Esophagus squamous epithelium (tissue), 5 donors: Measurements from ENCODE around the gene HSPA2. TPM values are rescaled to one million over a fixed set of nuclear protein-coding genes. Genes with fewer than 3 reads are reported as not detected.

ENCODE experiments used
- DNase-seq: peaks from one replicate; lab custom pipeline; 2025; lab: John Stamatoyannopoulos, UW
- H3K27ac ChIP-seq, 4 donors: fragments of 200-600 bp; sonication (generic); one replicate each; pipeline ENCODE4 v1.5.1; 2016 to 2019; ENCODE audit warnings: mild to moderate bottlenecking in 1 of 4
- H3K27me3 ChIP-seq, 4 donors: fragments of 200-600 bp; sonication (generic); 1 replicate in 3 of 4; 2 replicates in 1 of 4; pipeline versions ENCODE4 v1.5.1 to v1.6.0; 2017 to 2021; ENCODE audit warnings: antibody characterized with exemption in 1 of 4
- H3K36me3 ChIP-seq, 3 donors: fragments of 200-600 bp; sonication (generic); one replicate each; pipeline ENCODE4 v1.5.1; 2016 to 2019
- H3K4me1 ChIP-seq, 3 donors: fragments of 200-600 bp; sonication (generic); one replicate each; pipeline ENCODE4 v1.5.1; 2017 to 2019
- H3K4me3 ChIP-seq, 4 donors: fragments of 200-600 bp; sonication (generic); 1 replicate in 3 of 4; 2 replicates in 1 of 4; pipeline ENCODE4 v1.5.1; 2016 to 2019; ENCODE audit warnings: mild to moderate bottlenecking in 2 of 4, moderate library complexity in 1 of 4
- H3K9me3 ChIP-seq, 3 donors: fragments of 200-600 bp; sonication (generic); one replicate each; pipeline ENCODE4 v1.5.1; 2016 to 2019
- POLR2A ChIP-seq, 4 donors: fragments of 450-650 bp; IDR thresholded peaks; one replicate each; pipeline ENCODE4 v1.6.1; 2017; ENCODE audit warnings: antibody characterized with exemption in 4 of 4, mild to moderate bottlenecking in 4 of 4, moderate library complexity in 3 of 4
- WGBS, 2 donors: methylation state at CpG; one replicate each; pipeline ENCODE4 v1.1.5; 2018; 5-methylcytosine and 5-hydroxymethylcytosine counted together
- intact Hi-C: fragments of 100-400 bp; cut with DNase I; formaldehyde crosslinking; loops from one replicate; pipeline ENCODE4 v1.15.0; 2022
- total RNA-seq, 4 donors: library from RNA; depleted of rRNA; stranded (reverse); fragments of >200 nt; gene quantifications; one replicate each; pipeline ENCODE4 v1.1.0, GENCODE V29; 2016
- TF ChIP-seq, protein P1 (sequence below), 6 experiments: fragments of 450-650 bp in 4 of 6; fragments of 200-600 bp in 2 of 6; sonication (generic) in 2 of 6; IDR thresholded peaks; one replicate each; pipeline ENCODE4 v1.5.1; 2016 to 2019; ENCODE audit warnings: antibody characterized with exemption in 6 of 6, mild to moderate bottlenecking in 4 of 6, moderate library complexity in 4 of 6
- donor health status: DM: yes; HTN: yes; CAD: no.

Gene HSPA2
- total RNA-seq, 4 donors from 2014 or later: 18.9 to 130 (median 74.5) TPM

DNA sequence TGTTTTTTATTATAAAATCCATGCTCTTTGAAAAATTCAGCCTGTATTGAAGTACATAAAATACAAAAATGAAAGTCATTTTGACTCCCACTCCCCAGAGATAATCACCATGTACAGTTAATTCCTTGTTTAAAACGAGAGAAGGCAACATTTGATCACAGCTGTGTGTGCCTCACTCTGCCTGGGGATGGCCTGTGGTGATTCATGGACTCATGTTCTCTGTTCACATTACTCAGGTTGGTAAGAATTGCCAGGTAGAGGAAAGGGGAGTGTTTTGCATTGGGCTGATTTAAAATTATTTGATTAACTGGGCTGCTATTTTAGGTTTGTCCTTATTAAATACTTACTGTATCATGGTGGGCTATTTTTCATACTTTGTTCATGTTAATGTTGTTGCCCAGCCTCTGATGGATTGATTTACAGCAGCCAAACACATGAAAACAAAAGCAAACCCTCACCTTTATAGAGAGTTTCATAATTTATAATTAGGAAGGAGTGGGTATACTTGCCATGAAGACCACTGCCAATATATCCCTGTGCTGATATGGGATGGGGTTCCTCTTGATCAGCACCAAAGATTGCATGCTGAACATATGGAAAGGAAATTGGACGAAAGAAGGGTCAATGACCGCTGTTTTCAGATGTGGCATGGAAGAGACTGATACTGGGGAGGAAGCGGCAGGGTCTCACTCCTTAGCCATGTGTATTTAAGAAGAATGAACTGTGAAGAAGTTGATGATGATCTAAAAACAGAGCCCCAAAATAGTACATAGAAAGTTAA lies 33.0 kb upstream of the HSPA2 start:
- no peak overlapping the region for H3K4me3 ChIP-seq
- no peaks in the 10 kb centered on the region for H3K9me3 ChIP-seq
- TF ChIP-seq, protein P1, sequence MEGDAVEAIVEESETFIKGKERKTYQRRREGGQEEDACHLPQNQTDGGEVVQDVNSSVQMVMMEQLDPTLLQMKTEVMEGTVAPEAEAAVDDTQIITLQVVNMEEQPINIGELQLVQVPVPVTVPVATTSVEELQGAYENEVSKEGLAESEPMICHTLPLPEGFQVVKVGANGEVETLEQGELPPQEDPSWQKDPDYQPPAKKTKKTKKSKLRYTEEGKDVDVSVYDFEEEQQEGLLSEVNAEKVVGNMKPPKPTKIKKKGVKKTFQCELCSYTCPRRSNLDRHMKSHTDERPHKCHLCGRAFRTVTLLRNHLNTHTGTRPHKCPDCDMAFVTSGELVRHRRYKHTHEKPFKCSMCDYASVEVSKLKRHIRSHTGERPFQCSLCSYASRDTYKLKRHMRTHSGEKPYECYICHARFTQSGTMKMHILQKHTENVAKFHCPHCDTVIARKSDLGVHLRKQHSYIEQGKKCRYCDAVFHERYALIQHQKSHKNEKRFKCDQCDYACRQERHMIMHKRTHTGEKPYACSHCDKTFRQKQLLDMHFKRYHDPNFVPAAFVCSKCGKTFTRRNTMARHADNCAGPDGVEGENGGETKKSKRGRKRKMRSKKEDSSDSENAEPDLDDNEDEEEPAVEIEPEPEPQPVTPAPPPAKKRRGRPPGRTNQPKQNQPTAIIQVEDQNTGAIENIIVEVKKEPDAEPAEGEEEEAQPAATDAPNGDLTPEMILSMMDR (IDR thresholded peaks at IDR 0.05): no peak
- no peak for TF ChIP-seq POLR2A (IDR thresholded peaks at IDR 0.05)
- H3K27ac ChIP-seq: peak overlapping the region in 3 of 4 donors; percentile 99 to 100 (median 99)
- WGBS, 2 donors: 52 to 62% methylated on average over 4 of the region's 4 CpGs
- H3K4me1 ChIP-seq: peaks cover 38 to 76% (median 38%) of the 10 kb centered on the region in 3 donors
- intact Hi-C loops: no loop called here
- no peaks in the 10 kb centered on the region for H3K27me3 ChIP-seq
- no peaks in the 10 kb centered on the region for H3K36me3 ChIP-seq
- DNase-seq: no peak

DNA sequence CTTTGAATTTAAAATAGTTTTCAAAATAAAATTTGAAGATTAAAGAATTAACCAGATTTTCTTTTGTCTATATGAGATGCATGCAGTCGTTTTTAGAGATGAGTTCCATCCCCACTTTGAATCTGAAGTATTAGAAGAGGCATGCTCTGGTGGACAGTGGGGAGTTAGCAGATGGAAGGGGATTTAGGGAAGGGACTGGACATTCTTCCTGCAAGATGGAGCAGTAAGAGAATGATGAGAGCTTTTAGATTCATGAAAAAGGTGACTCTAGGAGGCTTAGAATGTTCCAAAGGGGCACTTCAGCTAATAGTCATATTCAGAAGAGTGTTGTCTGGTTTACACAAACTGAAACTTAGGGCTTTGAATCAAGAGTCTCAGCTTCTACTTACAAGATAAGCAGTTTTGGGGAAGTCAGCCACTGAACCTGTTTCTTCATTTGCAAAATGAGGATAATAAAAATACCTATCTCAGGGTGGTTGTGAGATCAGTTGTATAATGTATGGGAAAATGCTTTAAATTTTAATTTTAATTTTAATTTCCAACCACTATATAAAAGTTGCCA lies 32.2 kb upstream of the HSPA2 start:
- H3K4me1 ChIP-seq: peaks cover 32 to 79% (median 37%) of the 10 kb centered on the region in 3 donors
- DNase-seq: no peak
- WGBS, 2 donors: 21 to 29% methylated on average over 1 of the region's 1 CpG
- H3K36me3 ChIP-seq: no peaks in the 10 kb centered on the region
- TF ChIP-seq POLR2A (IDR thresholded peaks at IDR 0.05): no peak
- TF ChIP-seq, protein P1 (IDR thresholded peaks at IDR 0.05): no peak
- peak overlapping the region in 2 of 4 donors; percentile 70 to 100 for H3K27ac ChIP-seq
- intact Hi-C loops: no loop called here
- H3K4me3 ChIP-seq: no peak overlapping the region
- H3K9me3 ChIP-seq: no peaks in the 10 kb centered on the region
- H3K27me3 ChIP-seq: no peaks in the 10 kb centered on the region

DNA sequence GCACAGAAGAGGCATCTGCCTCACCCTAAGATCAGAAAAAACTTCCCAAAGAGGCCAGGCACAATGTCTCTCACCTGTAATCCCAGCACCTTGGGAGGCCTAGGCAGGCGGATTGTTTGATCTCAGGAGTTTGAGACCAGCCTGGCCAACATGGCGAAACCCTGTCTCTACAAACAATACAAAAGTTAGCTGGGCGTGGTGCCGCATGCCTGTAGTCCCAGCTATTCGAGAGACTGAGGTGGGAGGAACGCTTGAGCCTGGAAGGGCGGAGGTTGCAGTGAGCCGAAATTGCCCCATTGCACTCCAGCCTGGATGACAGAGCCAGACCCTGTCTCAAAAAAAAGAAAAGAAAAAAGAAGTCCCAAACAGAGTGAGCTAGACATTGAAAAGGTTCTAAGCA lies 31.5 kb upstream of the HSPA2 start:
- Histone ChIP-seq H3K27me3 (no peaks in the 10 kb centered on the region), H3K4me3 (no peak overlapping the region), H3K36me3 (no peaks in the 10 kb centered on the region), H3K27ac (peak overlapping the region in 3 of 4 donors; percentile 17 to 70 (median 69)), H3K9me3 (no peaks in the 10 kb centered on the region), H3K4me1 (peaks cover 32 to 86% (median 41%) of the 10 kb centered on the region in 3 donors)
- no peak for DNase-seq
- TF ChIP-seq, protein P1 (IDR thresholded peaks at IDR 0.05): no peak
- no peak for TF ChIP-seq POLR2A (IDR thresholded peaks at IDR 0.05)
- WGBS, 2 donors: 45 to 52% methylated on average over 5 to 8 of the region's 8 CpGs
- intact Hi-C loops: no loop called here

DNA sequence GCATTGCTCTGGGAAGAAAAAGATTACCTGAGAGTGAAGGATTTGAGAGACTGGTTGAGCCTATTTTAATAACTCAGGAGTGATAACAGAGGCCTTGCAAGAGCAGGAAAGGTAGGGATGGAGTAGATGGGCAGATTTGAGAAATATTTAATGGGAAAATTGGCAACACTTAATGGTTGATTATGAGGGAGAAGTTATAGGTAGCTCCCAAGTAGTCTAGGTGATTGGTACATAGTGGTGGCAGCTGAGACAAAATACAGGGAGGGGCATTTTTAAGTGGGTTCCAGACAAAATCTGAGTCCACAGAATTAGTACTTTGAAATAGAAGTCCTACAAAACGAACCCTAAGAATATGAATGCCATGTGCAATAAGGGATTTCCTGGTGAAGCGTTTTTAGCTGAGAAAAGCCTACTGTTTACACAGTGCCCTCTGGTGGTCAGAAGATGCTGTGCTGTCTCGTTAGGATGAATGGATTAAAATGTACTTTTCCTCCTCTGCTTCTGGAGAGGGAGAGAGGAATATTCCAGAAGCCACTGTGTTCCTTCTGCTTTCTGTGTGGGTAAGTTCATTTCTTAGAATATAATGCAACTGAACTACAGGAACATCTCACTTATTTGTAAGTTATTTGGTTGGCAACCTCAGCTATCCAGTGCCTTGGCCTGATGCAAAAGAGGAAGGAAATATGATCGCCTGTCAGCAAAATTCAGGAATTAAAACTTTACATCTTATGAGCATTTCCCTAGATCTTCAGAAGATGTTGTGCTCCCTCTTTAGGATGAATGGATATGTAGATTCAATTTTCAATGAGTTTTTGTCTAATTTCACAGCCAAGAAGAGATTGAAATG lies 29.5 kb upstream of the HSPA2 start:
- 11 to 19% methylated on average over 4 of the region's 4 CpGs for WGBS, 2 donors
- intact Hi-C loops: no loop called here
- Histone ChIP-seq H3K4me1 (peaks cover 34 to 99% (median 44%) of the 10 kb centered on the region in 3 donors), H3K27ac (peak overlapping the region in 3 of 4 donors; percentile 35 to 69 (median 67)), H3K9me3 (no peaks in the 10 kb centered on the region), H3K27me3 (no peaks in the 10 kb centered on the region), H3K36me3 (no peaks in the 10 kb centered on the region), H3K4me3 (no peak overlapping the region)
- TF ChIP-seq POLR2A (IDR thresholded peaks at IDR 0.05): no peak
- TF ChIP-seq, protein P1 (IDR thresholded peaks at IDR 0.05): peak; percentile 83 to 92 (median 88)
- DNase-seq: no peak
